Right renal cortex interstitium (tissue), 3 donors: ENCODE results near the gene VWA5A. TPM values are rescaled to one million over a fixed set of nuclear protein-coding genes. Genes with fewer than 3 reads are reported as not detected.
"Not testable (repeated sequence)": the region's sequence is repeated elsewhere in the genome, so short reads cannot be mapped to it uniquely, and the experiment has no call there.

Experiments used
- DNase-seq, 3 donors: peaks; one replicate each; pipeline ENCODE4 v3.0.0-alpha.2; 2013; ENCODE audit warnings: low read depth in 3 of 3, low spot score in 2 of 3
- polyA plus RNA-seq, 3 donors: library from polyadenylated mRNA; unstranded; fragments of 120-200 nt; gene quantifications; one replicate each; pipeline ENCODE4 v1.2.1, GENCODE V29; 2013; ENCODE audit not compliant: insufficient read length in 3 of 3

The VWA5A gene
- polyA plus RNA-seq, 3 donors, result 14.6 to 17.1 (median 15.8) TPM

DNA sequence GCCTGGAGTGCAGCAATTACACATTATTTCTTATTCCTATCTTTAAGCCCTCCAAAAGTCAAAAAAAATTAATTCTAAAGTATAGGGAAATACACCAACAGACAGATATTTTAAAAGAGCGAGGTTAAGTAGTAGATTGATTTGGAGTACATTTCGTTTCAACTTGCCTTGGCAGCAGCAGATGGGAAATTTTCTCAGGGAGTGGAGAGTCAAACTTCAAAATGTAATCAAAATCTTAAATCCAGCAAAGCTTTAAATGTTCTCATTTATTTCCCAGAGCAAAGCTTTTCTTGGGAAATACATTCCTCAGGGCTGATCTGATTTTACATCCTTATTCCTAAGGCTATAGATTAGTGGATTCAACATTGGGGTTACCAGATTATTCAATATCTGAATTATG lies 21.9 kb upstream of the VWA5A start:
- no peak for DNase-seq

DNA sequence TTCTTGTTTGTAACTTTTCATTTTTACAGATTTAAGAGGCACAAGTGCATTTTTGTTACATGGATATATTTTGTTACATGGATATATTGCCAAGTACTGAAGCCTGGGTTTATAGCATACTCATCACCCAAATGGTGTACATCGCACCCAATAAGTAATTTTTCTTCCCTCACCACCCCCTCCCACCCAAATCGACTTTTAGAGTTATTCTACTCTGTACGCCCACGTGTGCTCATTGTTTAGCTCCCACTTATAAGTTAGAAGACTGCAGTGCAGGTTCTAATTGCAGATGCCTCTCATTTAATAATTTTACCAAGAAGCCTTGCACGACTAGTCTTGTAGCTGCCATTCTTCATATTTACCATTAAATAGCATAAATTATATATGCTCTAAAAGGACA lies 20.5 kb upstream of the VWA5A start:
- no peak for DNase-seq

DNA sequence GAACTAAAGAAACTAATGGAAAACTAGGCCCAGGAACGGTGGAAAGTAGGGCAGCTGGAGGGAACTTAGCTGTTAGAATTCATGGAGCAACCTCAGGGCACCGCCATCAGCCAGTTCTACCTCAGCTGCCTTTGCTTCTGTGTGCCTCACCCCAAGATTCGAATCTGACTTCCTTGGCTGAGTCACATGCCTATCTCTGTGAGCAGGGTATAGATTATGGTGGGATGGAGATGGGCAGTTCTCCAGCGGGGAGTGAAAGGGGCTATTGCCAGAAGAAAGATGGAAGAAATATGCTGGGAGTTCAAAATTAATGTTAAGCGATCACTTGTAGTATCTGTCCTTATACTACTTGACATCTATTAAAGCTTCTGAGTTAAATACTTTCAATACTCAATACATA lies 18.9 kb upstream of the VWA5A start:
- no peak for DNase-seq

DNA sequence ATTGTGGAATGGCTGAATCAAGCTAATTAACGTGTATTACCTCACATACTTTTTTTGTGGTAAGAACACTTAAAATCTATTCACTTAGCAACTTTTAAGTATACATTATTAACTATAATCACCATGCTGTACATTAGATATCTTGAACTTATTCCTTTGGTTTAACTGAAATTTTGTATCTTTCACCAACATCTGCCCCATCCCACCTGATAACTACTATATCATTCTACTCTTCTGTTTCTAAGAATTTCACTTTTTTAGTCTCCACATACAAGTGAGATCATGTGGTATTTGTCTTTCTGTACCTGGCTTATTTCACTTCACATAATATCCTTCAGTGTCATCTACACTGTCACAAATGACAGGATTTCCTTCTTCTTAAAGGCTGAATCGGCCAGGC lies 17.1 kb upstream of the VWA5A start:
- DNase-seq, result no peak

DNA sequence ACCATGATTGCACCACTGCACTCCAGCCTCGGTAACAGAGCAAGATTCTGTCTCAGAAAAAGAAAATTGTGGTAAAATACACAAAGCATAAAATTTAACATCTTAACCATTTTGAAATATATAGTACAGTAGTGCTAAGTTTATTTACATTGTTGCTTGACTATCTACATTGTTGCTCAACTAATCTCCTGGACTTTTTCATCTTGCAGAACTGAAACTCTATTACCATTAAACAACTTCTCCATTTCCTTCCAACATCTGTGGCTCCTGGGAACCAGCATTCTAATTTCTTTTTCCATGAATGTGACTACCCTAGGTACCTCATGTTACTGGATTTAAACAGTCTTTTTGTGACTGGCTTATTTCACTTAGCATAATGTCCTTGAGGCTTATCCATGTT lies 13.5 kb upstream of the VWA5A start:
- DNase-seq, result no peak

DNA sequence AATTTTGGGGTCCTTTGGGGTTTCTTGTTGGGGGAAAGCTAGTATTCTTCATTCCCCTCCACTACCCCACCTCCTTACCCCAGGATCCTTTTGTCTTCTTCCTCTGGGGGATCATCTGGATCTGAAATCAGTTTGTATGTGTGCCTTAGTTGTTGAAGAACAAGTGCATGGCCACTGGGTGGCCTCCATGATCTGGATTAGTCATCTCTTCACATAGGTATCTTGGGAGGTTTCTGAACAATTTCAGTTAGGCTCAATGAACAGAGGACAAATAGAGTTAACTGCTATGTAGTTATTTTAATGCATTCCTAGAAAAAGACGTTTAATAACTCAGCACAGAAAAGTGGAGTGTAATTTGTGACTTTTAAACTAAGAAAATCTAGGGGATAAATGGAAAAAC lies 7.1 kb upstream of the VWA5A start:
- no peak for DNase-seq

DNA sequence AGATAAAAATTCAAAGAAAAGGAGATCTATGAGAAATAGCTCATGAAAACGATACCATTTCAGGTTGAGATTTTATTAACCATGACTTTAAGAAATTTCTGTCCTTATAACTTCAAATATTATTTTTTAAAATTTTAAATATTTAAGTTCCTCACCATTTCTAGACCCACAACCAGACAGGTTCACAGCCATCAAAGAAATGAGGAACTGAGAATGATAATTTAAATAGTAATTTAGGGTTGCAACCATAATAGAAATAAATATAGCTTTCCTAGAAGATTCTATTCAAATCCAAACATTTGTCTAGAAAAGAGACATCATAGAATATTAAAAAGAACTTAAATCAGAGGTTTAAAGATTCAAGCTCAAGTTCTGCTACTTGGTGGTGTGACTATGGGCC lies 5.9 kb upstream of the VWA5A start:
- DNase-seq, result no peak

DNA sequence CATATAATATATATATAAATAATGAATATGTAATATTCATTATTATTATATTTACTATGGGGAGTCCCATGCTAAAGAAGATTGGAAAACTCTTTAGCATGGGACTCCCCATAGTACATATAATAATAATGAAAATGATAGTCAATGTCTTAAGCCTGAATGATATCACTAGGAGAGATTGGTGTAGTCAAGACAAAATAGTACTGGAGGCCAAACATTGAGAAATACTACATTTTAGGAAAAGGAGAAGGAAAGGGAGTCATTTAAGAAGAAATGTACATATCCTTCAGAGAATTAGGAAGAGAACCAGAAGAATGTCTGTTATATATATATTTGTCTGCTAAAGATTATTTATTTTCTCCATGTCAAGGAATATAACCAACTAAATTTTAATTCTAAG lies 5.0 kb upstream of the VWA5A start:
- no peak for DNase-seq

DNA sequence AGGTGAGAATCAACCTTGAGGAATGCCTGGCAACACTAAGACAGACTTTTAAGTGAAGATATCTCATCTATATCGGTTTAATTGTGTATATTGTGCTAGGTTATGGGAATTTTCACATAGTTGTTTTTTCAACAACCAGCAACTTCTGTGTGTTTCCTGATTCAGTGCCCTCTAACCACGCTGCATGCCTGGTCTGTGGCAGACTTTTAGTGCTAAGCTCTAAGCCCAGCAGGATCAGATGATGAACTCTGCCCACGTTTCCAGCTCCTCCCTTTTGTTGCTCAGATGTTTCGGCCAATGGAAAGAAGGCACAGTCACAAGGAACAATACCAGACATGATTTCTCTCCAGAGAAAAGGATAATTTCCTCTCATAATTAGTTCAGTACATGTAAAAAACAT lies 1.4 kb upstream of the VWA5A start:
- DNase-seq, result no peak

DNA sequence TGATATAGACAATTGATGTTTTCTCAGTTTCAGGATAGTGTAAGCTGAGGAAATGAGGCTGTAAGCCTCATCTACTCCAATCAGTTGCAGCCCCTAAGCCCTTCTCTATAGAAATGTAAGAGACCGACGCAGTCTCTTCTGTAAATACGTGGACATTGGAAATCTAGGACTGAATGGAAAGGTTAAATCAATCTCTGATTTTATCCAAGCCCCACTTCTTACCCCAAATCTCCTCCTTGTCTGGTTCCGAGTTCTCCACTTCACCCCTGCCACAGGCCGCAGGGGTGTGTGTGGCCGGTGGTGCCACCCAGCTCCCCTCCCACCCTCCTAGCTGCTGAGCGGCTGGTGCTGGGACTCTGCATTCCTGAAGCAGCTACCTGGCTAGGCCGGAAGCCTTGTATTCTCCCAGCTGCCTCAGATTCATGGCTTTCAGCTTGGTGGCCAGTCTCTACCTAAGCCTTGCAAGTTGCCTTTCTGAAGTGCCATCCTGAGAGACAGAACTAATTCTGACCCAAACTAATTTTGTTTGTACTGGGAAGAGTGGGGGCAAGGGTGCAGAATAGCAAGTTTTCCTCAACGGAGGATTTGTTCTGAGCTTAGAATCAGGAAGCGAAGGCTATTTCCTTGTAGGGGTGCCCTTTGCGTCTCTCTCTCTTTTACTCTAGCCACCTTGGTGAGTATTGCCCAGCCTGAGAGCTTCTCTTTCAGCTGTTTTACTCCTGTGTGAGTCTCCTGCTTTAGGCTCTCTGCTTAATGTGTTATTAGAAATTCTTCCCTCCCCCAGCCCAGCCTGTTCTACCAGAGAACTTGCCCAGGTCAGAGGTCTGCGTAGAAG lies 749 bp downstream of the VWA5A start:
- peak in 1 of 3 donors; percentile 3 for DNase-seq

DNA sequence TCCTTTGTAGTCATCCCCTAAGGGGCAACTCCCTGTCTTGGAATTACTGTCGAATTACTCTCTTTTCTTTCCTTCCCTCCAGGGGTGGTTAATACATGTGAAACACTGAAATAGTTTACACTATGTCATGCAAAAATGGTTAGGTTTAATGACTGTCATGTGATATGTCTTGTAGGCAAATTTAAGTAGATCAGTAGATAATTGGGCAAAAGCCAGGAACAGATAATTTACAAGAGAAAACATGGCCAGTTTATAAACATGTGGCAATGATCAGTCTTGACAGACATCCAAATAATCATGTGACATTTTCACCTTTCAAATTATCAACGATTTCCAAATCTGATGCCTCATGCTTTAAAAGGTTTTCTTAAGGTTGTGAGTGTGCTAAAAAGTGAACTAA lies 3.9 kb downstream of the VWA5A start:
- DNase-seq, result no peak

DNA sequence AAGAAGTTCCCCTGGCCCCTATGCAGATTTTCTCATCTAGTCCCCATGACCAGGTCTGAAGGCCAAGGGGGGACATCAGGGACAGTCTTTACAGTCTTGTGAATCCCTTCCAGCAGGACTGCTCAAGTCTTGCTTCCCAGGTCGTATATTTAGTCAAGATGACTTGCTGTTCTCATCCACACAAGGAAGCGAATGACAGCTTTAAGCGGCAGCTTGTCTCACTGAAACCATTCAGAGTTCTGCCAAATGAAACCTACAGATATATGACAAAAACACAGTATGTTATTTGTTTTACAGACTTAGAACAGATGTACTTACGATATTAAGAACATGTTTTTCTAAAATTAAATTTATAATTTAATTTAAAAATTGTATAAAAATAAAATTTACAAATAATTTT lies 5.6 kb downstream of the VWA5A start:
- no peak for DNase-seq

DNA sequence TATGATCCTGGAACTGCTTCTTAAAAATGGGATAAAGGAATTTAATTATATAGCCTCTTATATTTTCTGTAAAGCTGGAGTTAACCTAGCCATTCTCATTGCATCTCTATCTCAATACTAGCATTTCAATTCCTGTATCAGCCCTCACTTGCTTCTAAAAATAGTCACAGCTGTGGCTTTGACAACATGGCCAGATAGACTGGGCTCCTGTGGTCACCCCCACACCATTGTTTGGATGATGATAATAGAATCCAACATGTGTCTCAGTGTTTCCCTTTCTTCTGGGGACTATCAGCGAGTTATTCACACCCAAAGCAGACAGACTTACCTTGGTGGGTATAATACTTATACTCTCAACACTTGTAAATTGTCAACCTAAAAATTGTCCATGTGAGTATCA lies 6.9 kb downstream of the VWA5A start:
- no peak for DNase-seq

DNA sequence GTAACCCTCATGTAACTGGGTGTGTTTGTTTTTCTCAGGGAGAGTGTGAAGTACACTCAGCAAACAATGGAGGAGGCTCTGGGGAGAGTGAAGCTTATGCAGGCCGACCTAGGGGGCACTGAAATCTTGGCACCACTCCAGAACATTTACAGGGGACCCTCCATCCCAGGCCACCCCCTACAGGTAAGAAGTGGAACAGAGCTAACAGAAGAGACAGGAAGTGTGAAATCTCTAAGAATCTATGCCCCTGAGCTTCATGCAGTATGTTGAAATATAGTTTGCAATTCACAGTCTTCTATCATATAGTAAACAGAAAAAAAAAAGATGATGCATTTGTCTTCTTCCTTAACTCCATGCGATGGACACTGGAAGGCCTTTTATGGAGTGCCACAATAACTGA lies 8.4 kb downstream of the VWA5A start:
- no peak for DNase-seq

DNA sequence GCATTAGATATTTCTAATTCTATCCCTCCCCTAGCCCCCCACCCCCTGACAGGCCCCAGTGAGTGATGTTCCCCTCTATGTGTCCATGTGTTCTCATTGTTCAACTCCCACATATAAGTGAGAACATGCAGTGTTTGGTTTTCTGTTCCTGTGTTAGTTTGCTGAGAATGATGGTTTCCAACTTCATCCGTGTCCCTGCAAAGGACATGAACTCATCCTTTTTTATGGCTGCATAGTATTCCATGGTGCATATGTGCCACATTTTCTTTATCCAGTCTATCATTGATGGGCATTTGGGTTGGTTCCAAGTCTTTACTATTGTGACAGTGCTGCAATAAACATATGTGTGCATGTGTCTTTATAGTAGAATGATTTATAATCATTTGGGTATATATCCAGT lies 11.9 kb downstream of the VWA5A start:
- DNase-seq, result not testable (repeated sequence)

DNA sequence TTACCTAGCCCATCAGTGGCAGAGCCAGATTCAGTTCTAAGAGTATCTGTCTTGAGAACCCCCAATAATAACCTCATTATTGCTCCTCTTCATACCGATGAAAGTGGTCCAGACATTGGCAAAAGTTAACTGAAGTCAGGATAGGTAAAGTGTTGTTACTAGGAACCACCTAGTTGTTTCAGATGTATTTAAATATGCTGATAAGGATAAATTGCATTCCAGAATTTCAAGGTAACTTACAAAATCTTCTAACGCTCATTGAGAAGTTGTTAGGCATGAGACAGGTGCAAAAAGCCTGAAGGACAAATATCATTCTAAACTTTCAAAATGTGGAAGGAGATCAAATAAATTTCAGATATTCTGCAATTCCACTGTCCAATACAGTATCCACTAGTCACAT lies 27.8 kb downstream of the VWA5A start:
- DNase-seq, result no peak

DNA sequence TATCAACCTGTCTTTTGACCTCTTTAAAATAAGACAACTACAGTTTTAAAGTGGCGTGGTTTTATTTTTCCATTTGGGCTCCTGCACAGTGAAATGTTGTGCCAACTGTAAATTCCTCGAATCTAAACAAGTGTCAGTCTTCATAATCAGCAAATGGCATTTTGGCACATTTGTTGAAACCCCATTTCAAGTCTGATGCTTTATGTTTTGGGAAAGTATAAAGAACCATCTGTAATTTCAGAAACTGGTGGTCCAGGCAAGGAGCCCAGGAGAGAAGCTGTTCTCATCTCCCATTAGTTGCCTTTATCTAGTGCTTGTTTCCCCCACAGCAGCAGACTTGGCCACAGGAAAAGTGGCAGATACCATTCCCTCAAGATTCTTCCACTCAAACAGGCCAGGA lies 32.7 kb downstream of the VWA5A start:
- no peak for DNase-seq

DNA sequence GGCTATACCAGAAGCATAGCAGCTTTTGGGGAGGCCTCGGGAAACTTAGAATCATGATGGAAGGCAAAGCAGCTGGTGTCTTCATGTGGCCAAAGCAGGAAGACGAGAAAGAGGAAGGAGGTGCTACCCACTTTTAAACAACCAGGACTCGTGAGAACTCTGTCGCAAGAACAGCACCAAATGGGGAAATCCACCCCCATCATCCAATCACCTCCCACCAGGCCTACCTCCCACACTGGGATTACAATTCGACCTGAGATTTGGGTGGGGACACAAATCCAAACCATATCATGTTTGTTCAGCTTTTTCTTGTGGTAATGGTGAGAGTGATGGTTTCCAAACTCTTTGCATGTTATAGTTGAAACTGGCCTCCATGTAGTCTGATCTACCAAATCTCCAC lies 35.4 kb downstream of the VWA5A start:
- DNase-seq, result no peak

DNA sequence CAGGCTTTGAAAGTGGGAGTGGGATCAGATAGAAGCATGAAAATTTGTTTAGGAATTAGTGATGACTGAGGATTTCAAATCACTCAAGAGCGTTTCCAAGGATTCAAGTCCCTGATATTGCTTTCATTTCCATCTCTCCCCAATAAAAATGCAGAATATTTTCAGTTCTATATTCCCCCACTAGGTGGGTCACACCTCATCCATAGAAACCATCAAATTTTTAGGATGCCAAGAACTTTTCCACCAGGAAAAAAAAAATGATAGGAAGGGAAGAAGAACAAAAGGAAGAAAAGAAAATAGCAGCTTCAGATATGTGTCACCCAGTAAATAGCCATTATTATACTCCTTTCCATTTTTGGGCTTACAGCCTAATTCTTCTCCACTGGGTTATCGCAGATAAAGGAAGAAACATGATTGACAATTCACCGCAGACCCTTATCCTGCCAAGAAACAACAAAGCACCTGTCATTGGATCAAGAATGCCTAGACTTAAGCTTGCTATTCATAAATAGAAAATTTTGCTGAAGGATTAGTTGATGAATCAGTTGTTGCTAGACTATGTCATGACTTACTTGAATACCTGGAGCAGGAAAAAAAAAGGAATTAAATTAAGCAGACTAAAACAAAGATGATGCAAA lies 37.6 kb downstream of the VWA5A start:
- DNase-seq, result no peak

DNA sequence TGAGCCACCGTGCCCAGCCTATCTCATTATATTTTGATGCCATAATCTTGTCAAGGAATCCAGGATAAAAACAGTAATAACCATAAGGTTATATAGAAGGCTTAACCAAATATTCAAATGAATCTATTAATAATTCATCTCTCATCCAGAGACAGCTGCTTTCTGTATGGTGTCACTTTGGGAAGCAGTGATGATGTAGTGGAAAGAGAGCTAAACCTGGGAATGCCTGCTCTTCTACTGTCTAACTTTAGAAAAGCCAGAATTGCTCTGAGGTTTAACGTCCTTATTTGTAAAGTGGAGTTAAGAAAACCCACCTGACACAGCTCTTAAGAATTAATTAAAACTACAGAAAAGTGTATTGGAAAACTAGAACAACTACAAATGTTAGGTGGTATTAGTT lies 38.6 kb downstream of the VWA5A start:
- DNase-seq, result no peak

DNA sequence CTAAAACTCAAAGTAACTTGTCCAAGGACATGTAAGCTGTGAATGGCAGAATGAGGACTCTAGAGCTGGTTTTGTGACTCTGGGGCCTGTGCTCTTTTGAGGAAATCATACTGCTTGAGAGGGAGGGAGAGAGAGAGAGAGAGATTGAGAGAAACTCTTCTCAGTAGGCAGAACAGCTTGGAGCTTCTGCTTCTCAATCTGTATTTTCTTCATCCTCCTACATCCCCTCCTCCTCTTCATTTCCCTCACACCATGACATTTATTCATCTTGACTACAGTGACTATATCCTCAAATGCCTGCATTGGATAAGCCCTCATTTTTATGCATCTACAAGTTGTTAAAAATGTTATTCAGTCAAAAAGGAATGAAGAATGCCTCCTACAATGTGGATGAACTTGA lies 44.2 kb downstream of the VWA5A start:
- no peak for DNase-seq

DNA sequence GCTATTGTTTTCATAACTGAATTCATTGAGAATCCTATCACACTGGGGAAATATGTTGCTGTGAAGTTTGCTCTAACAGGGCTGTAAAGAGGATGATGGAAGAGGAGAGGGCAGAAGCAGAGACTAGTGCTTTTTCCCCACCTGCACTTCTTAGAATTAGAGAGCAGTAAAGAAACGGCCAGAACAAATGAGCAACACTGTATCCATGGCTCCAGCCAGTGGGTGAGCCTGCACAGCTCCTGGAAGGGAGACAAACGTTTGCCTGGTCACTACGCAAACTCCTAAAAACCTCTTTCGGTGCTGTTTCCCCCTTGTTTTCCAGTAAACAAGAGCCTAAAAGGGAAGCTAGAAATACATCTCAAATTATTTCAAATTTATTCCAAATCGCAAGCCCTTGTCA lies 45.7 kb downstream of the VWA5A start:
- DNase-seq, result no peak

DNA sequence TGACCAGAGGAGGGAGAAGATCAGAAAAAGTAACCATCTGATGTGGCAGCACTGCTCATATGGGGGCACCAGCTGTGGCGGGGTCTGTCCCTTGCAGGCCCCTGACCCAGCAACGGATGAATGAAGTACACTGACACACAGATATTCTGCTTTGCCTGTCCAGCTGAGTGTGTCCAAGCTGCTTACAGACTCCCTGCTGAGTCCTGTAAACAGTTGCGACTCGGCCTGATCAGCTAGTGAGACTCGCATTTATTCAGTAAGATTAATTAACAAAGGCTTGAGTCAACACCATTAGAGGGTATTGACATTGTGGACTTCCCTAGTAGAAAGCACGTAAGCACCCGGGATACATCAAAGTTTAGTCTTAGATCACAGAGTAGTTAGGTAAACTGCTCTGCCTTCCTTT lies 52.6 kb downstream of the VWA5A start:
- DNase-seq, result no peak
